GM18511 (cell line): ENCODE measurements around the gene ZNF532.
"Not testable (repeated sequence)": the region's sequence is repeated elsewhere in the genome, so short reads cannot be mapped to it uniquely, and the experiment has no call there.

Experiments
- ATAC-seq: cut with Tn5 transposase; IDR thresholded peaks from one replicate; pipeline ENCODE4 v1.9.1; 2021; ENCODE audit warnings: mild to moderate bottlenecking, moderate library complexity; ENCODE audit not compliant: unreplicated experiment

Gene ZNF532

GRCh38 chr18:58864146-58865032 lies at the start of gene ZNF532:
ZNF532 (plus strand) TSS chr18:58864877. CDS start in a region left out here.
- peak; percentile 14 for ATAC-seq

DNA sequence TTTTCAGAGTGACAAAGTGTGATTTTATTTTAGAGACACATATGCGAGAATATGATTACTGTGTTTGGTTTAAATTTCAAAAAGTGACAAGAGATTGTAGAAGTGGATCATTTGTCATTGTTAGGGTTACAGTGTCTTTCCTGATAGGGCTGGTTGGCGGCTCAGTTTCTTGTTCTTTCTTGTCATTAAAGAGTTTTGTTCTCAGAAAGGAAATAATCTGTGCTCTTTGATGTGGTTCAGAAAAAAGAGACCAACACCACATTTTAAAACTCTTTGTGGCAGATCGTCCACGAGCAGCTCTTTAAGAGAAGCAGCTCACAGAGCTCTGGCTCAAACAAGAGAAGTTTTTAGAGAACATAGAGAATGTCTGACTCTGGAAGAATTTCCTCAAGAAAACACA lies 45.6 kb upstream of the ZNF532 start:
- ATAC-seq, result no peak

DNA sequence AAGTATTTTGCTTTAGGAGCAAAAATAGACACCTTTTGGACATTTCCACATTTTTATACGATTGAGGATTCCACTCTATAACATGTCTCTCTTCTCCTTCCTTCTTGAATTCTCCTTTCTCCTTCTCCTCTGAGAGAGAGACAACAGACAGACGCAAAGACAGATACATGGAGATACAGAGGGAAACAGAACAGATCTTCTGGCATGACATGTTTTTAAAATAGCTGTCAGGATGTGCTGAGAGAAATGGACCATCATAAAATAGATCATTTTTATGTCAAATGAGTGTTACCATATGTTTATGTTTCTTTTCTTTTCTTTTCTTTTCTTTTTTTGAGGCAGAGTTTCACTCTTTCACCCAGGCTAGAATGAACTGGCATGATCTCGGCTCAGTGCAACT lies 44.4 kb upstream of the ZNF532 start:
- ATAC-seq, result no peak

DNA sequence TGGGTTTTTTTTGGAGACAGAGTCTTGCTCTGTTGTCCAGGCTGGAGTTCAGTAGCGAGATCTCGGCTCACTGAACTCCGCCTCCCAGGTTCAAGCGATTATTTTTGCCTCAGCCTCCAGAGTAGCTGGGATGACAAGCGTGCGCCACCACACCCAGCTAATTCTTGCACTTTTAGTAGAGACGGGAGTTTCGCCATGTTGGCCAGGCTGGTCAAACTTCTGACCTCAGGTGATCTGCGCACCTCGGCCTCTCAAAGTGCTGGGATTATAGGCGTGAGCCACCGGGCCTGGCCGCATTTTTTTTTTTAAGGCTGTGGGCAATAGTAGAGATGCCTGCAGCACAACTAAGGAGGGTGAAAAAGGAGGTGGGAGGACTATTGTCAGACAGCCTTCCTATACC lies 41.7 kb upstream of the ZNF532 start:
- no peak for ATAC-seq

GRCh38 chr18:58823412-58823811 lies 41.3 kb upstream of the ZNF532 start:
- ATAC-seq, result no peak

GRCh38 chr18:58826926-58827325 lies 37.8 kb upstream of the ZNF532 start:
- not testable (repeated sequence) for ATAC-seq

GRCh38 chr18:58827428-58827827 lies 37.2 kb upstream of the ZNF532 start:
- ATAC-seq, result no peak

DNA sequence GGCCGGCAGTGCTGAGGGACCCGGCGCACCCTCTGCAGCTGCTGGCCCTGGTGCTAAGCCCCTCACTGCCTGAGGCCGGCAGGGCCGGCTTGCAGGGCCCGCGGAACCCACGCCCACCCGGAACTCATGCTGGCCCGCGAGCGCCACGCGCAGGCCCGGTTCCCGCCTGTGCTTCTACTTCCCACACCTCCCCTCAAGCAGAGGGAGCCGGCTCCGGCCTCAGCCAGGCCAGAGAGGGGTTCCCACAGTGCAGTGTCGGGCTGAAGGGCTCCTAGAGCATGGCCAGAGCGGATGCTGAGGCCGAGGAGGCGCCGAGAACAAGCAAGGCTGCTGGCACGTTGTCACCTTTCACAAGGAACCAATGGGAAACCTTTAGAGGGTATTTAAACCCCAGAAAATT lies 36.8 kb upstream of the ZNF532 start:
- ATAC-seq, result no peak

- ATAC-seq, result no peak
Observed at GRCh38 chr18:58828399-58829121, 36.1 kb upstream of the ZNF532 start.

DNA sequence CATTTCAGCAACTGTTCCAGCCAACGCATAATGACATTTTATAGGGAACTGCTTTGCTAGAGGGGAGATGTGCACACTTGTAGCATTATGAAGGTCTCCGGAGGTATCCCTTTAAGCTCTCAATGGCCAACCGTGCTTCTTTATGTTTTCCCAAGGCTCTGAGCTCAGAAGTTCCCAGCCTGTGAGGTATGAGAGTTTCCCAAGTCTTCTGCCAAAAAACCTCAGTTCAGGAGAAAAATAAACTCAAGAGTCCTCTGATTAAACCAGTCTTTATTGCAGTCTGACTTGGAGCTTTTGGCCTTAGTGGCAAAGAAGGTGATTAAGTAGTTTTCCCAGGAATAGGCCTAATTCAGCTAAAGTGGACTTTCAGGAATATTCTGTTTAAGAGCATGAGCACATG lies 35.4 kb upstream of the ZNF532 start:
- no peak for ATAC-seq

DNA sequence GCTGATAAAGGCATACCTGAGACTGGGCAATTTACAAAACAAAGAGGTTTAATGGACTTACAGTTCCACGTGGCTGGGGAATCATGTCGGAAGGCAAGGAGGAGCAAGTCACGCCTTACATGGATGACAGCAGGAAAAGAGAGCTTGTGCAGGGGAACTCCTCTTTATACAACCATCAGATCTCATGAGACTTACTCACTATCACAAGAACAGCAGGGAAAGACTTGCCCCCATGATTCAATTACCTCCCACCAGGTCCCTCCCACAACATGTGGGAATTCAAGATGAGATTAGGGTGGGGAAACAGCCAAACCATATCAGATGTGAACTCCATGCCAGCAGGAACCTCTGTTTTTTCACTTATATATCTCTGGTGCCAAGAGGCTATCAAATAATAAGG lies 34.8 kb upstream of the ZNF532 start:
- not testable (repeated sequence) for ATAC-seq

GRCh38 chr18:58831606-58832005 lies 33.1 kb upstream of the ZNF532 start:
- no peak for ATAC-seq

- ATAC-seq, result no peak
Observed at GRCh38 chr18:58838165-58838860, 26.4 kb upstream of the ZNF532 start.

DNA sequence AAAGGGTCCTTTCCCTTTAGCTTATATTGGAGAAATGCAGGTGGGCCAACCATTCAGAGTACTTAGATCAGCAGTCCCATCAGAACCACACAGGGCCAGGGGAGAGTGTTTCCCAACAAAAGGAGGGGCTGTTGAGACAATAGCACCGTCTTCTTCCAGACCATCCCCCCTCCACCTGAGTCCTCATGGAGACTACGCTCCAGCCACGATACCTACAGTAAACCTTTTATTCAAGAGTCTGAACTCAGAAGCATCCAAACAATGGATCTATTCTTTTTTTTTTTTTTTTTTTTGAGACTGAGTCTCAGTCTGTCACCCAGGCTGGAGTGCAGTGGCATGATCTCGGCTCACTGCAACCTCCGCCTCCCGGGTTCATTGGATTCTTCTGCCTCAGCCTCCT lies 25.7 kb upstream of the ZNF532 start:
- ATAC-seq, result no peak

DNA sequence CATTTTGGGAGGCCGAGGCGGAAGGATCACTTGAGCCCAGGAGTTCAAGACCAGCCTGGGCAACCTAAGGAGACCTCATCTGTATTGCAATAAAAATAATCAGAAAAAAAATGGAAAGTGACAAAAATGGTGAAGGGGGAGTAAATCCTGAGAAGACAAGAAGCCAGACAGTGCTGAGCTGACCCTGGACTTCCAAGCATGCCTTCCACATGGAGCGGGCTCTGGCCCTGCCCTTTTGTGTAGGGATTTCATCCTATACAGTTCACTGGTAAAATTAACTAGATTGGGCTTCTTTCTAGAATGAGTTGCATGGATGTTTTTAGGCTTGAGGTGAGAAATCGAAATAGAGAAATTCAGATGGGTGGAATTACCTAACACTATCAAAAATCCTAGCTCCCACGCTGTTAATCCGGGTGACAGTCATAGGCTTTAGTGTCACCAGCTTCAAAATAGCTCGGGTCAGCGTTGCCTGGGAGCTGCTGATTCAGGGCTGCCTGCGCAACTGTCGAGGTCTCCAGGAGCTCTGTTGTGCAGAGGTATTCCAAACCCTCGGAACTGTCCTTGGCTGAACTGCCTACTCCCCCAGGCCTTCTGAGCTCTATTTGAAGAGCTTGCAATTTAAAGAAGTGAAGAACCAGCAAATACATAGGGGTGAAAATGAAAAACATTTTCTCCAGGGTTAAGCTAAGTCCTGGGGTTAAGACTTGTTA lies 21.5 kb upstream of the ZNF532 start:
- no peak for ATAC-seq

- ATAC-seq, result no peak
Observed at GRCh38 chr18:58843688-58844035, 21.0 kb upstream of the ZNF532 start.

GRCh38 chr18:58844871-58845270 lies 19.8 kb upstream of the ZNF532 start:
- ATAC-seq, result no peak

DNA sequence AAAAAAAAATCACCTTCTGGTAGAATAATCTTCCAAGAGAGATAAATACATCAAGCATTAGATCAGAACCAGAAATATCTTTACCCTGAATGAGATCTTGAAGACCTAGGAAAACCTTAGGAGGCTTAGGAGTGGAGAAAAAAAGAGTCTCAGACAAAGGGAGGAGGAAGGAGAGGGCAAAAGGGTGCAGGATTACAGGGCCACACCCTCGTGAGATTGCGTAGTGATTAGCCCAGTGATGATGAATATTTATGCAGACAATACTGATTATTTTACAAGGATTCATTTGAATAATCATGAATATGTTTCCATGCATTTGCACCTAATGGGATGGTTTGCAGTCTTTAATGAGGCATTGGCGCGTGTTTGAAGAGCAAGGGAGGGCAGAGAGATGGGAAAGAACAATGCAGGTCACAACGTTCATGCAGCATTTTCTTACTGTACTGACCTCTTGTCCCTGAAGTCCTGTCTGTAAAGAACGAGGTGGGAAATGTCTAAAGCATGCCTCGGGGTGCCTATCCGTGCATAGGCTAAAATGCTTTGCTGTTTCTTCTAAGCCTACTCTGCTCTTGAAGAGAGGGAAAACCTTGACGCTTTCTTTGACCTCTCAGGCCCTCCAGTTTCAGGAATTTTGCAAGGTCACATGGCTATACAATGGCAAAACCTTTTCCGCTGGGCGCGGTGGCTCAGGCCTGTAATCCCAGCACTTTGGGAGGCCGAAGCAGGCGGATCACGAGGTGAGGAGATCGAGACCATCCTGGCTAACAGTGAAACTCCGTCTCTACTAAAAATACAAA lies 18.6 kb upstream of the ZNF532 start:
- no peak for ATAC-seq

DNA sequence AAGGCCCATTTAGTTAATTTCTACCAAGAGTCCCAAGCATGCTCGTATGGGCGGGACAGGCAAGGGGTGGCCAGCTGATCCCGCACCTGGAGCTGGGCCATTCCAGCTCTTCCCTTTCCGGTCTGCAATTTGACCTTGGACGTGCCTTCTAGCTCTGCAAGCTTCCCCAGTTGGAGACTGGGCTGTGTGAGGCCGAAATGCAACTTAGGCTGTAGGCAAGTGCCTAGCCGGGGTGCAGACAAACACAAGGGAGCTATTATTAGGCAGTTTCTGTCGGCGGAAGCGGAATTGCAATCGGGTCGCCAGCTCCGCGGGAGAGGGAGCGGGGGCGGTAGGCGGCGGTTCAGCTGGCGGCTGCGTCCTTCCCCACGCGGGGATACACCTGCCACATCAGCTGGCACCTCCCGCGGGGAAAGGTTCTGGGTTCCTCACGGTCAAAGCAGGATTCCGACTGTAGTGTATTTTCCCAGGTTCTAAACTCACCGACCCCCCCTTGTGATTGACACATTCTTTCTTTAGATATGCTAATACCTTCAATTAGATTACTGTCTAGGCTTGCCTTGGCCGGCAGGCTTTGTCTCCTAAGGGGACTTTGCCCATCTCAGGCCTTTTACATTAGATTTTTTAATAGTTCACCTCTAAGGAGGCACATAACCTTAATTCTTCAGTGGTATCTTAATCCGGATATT lies 17.1 kb upstream of the ZNF532 start:
- ATAC-seq, result no peak

GRCh38 chr18:58848685-58849084 lies 16.0 kb upstream of the ZNF532 start:
- no peak for ATAC-seq
